Measurements from ENCODE around the gene ADIG.

Gene ADIG

DNA sequence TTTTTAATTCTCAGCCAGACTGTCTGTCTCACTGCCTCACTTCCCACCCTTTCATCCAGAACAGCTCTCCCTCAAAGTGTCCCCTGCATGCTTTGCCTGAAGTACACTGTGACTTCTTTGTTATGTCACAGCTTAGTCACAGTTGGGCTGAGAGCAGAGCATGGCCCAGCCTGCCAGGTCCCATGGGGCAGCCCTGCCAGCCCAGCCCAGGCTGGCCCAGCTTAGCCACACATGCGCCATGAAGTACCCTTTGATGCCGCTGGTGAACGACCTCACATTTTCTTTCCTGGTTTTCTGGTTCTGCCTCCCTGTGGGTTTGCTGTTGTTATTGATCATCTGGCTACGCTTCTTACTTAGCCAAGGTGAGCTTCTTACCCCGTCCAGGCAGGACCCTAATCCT, at the start of gene ADIG:
Gene ADIG, plus strand, starts transcription at position 185 of the 400 bp plus-strand sequence. Its CDS starts 54 bp downstream, at position 239.
- DNase-seq = no peak

DNA sequence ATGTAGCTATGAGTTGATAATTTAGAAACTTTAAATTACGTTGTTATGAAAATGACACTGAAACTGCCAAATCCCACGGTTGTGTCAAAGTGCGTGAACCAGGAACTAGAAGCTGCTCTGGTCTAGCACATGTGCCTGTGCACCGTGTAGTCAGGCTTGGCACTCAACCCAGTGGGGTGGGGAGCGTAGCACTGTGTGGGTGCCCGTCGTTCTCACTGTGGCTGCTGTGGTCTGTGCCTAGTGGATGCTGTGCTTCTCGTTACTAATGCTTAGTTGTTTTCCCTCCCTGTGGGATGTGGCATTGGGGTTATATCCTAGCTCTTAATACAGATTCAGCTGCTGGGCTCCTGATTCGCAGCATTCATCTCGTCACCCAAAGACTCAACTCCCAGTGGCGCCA, 46.2 kb upstream of the ADIG start:
- no peak for DNase-seq

DNA sequence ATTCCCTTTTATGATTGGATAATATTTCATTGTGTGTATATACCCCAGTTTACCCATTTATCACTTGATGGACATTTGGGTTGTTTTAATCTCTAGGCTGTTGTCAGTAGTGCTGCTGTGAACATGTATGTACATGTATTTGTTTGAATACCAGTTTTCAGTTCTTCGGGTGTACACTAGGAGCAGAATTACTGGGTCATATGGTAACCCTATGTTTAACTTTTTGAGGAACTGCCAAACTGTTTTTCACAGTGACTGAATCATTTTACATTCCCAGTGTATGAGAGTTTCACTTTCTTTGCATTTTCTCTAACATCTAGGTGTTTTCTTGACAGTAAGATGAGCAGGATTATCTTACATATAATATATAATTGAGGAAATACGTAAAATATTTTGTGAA, 44.7 kb upstream of the ADIG start:
- DNase-seq = no peak

DNA sequence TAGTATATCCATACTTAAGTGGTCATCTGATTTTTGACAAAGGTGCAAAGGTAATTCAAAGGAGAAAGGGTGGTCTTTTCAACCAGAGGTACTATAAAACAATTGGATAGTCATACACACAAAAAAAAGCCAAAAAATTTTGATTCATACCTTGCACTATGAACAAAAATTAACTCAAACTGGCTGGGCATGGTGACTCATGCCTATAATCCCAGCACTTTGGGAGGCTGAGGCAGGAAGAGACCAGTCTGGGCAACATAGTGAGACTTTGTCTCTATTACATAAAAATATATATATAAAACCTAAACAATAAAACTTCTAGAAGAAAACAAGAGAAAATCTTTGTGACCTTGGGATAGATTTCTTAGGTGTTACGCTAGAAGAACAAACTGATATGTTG, 43.8 kb upstream of the ADIG start:
- DNase-seq = no peak

DNA sequence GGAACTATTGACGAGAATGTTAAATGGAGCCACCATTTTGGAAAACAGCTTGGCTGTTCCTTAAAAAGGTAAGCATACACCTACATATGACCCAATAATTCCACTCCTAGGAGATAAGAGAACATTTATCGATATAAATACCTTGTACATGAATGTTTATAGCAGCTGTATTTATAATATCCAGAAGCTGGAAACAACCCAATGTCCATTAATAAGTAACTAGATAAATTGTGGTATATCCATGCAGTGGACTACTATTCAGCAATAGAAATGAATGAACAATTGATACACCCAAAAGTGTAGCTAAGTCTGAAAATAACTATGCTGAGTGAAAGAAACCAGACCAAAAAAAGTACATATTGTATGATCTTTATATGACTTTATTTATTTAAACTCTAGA, 42.2 kb upstream of the ADIG start:
- DNase-seq = no peak

DNA sequence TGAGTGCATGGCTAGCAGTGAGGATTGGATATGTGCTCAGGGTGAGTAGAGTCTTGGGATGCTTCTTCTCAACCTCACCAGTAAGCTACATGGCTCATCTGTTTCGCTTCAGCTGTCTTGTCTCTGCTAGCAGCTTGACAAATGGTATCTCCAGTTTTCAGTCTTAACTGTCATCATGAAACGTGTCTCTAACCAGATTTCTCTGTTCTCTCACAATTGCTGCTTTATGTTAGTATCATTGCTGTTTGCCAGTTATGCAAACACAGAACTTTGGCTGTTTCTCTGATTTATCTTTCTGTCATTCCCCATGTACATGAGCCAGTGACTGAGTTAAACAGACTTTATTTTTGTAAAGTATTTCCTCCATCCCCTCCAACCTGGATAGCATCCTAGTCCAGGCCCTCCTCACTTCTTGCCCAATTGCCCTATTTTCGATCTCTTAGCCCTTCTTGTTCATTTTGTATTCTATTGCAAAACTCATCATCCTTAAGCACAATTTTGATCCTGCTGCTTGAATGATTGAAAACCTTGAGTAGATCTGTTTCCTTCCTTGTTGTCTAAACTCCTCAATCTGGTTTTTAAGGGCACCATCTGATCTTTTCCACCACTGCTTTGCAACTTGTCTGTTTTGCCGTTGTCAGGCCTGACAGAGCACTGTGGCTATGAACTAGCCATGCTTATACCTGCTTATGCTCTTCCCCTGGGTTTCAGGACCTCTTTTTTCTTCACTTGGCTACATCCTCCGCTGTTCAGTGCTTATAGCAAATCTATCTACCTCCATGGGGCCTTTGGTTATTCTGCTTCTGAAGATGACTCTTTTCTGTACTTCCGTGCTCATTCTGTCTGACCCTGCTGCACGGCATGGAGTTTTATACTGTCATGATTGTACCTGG, 37.7 kb upstream of the ADIG start:
- no peak for DNase-seq

DNA sequence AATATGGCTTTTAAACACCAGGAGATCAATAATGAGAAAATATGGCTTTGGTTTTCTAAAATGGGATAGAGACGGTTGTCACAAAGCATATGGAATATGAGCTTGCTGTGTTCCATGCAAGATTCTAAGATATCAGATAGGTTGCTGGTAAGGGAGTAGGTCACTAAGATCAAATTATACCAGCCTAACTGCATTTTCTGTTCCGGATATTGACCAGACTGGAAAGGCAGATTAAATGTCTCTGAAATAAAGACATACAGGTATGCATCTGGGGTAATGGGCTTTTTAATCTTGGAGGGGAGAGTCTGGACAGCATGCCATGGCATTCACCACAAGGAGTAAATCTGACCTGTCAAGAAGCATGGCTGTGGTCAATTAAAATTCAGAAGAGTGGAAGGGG, 35.2 kb upstream of the ADIG start:
- DNase-seq = no peak

DNA sequence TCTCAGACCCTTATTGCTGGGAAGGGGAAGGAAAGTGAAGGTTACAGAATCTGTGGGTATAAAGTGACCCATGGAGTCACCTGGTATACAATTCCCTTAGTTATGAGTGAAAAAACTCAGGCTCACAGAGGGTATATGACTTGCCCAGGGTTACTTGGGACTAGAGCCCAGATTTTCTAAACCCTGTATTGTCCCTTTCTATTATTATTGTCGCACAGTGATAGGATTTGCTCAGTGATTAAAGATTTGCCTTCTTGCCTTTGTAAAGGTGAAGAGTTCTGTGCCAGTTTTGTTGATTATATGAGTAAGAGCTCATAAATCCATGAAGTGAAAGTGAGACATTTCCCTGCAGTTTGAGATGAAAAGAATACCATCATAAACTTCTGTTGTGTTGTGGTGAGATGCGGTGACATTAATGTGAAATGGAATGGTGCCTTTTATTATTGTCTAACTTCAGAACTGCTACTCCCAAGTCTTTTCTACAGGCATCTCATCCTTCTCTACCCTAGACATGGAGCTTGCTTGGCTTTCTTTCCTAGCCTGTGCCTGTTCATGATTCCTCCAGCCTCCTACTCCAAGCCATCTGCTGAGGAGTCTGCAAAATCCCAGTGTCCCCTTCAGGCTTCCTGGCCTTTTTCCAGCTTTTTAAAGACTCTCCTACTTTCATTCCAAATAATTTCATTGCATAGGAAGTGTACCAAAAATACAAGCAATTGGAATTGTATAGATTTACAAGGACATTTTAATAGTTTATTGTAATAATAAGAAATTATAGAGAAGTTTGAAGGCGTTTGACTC, 33.5 kb upstream of the ADIG start:
- no peak for DNase-seq

DNA sequence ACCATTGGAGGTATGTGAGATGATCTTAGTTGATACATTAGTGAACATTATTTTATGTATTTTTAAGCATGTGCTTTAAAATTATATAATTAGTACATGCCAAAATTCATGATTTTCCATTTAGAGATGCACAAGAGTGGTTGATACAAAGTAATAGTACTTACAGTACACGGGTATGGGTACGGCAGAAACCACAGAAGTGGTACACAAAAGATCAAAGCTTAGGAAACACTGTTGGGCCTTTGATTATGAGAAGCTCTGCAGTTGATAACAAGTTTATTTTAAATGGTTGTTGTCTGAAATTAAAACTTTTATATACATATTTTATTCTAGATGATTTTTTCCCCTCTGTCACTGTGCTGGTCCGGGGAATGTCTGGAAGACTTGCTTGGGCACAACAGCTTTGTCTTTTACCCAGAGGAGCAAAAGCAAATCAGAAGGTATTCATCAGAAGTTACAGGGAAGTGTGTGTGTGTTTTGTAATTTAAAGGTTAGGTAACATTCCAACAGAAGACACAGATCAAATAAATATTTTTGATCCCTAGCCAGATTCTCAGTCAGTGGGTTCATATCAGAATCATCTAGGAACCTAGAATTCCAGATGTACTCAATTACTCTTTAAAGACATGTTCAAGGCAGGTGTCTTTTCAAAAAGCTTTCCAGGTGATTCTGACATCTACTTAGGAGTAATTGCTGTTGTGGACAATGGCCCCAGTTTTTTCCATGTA, 32.5 kb upstream of the ADIG start:
- no peak for DNase-seq

DNA sequence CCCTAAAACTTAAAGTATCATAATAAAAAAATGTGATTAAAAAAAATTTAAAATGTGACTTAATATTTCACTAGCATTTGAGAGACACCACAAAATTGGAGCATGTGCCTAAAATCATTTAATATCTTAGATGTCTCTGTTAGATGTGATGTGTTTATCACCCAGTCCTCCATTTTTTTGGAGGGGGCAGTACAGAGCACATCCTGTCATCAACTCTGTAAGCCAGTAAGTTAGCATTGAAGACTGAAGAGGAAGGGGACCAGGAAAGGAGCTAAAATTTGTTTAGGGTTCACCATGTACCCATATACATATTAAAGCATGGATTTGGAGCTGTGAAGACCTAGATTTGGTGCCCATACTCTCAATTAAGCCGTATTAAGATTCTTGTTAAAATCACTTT, 30.7 kb upstream of the ADIG start:
- no peak for DNase-seq

DNA sequence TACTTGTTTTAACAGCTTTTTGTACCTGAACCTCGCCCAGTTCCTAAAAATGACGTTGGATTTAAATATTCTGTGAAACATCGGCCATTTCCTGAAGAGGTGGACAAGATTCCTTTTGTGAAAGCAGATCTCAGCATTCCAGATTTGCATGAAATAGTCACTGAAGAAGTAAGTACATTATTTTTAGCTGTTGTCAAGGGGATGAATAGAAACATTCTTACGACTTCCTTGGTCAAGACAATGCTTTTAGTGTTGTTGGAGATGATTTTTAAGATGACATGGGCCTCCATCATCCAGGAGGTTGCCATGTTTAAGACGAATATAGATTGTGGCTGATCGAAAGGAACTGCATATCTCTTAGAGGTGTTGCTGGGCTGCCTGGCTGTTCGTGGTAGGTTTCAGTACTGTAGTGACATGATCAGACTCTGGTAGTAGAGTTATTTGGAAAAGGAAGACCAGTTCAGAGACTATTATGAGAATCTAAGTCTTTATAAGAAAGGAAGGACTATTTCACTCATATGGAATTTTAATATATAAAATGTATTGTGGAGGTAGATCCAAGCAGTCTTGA, 29.9 kb upstream of the ADIG start:
- no peak for DNase-seq

DNA sequence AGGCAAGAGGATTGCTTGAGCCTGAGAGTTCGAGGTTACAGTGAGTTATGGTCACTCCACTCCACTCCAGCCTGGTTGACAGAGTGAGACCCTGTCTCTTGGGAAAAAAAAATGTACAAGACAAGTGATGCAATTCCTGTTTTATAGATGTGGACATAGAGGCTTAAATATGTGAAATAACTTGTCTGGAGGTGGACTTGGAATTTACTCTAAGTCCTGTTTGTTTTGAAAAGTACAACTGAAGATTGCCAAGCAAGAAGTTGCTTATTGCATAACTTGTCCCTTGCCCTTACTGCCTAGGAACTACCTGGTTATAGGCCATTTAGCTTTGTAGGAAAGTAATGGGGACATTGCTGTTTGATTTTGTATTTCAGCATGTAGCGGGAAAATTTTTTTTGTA, 26.0 kb upstream of the ADIG start:
- no peak for DNase-seq

DNA sequence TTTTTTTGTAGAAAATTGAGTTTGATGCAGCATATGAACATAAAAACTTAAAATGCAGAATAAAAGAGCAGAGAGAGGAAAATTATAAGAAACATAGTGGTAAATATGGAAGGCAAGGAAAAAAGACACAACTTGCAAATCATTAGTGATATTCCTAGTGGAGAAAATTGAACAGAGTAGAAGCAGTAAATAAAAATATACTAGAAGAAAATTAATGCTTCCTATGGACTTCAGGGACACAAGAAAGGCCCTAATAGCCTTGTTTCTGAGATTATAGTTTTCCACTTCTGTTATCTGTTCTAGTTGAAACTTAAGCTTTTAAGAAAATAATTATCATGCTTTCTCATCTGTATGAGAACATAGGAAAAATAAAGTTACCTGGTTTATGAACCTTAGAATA, 25.6 kb upstream of the ADIG start:
- DNase-seq = no peak

DNA sequence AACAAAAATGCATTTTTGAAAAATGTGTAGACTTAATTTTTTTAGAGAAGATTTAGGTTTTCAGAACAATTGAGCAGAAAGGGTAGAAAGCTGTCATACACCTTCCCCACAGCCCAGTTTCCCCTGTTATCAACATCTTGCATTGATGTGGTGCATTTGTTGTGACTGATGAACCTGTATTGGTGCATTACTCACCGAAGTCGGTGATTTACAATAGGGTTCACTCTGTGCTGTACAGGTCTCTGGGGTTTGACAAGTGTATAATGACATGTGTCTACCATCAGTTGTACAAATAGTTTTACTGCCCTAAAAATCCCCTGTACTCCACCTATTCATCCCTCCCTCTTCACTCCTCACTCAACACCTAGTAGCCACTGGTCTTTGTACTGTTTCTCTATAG, 23.8 kb upstream of the ADIG start:
- DNase-seq = no peak

DNA sequence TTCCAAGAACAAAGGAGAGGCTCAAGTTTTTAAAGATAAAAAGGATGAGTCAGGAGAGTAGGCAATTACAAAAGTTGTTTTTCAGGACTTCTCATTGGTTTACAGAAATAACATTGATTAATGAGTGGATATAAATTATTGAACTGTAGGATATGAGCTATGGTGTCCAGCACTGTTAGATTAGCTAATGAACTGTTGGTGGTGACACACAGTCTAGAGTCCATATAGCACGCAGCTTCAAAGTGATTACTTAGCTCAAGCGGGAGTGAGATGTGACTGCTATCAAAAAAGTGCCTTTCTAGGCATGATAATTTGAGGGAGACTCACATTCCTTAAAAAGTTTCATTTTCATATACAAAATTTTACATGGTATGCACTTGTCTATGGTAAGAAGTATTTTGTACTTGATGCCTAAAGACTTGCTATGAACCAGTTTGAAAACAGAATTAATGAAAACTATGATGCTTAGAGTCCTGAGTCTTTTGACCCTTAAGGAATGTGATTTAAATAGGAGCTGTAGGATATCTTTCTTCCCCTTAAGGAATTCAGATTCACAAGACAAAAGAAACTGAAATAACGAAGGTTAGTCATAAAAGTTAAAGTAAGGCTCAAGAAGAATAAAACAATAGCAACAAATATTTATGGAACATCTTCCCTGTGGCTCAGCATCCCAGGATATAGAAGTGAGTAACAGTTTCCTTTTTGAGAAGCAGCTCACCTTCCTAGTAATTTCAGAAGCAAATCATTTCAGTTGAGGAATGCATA, 22.2 kb upstream of the ADIG start:
- no peak for DNase-seq

DNA sequence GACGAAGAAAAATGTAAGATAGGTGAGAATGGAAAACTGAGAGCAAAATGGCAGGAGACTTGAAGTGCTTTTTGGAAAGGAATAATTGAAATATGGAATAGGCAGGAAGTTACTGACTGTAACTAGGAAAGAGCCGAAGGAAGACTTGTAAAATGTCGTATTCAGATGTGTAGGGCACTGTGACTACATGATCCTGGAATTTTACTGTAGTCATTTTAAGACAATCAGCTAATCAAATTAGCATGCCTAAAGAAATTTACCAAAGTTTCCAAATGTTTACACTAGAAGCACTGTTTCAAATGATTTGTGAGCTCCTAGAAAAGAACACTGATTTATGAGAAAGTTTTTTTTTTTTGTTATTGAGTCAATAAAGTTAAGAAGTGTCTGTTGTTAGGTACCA, 21.2 kb upstream of the ADIG start:
- DNase-seq = no peak

DNA sequence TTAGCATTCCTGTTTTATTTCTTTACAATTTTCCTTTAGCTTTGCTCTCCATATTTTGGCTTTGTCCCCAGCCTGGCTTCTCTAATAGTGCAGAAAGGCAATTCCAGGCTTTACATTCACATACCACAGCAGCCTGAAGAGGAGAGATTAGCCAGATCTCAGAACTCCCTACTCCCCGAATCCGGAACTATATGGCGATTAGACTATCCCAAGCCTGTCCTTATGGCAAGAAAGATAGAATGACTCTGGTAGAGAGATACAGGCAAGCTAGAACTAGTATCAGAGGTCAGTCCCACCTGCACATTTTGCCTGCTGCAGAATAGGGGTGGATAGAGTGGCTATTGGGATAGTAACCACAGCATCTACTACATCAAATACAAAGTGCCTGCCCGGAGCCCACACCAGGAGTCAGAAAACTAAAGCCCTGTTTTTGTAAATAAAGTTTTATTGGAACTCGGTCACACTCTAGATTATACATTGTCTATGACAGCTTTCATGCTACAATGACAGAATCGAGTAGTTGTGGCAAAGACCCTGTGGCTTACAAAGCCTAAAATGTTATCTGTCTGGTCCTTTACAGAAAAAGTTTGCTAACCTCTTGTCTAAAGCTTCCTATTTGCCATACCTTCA, 17.1 kb upstream of the ADIG start:
- DNase-seq = no peak

DNA sequence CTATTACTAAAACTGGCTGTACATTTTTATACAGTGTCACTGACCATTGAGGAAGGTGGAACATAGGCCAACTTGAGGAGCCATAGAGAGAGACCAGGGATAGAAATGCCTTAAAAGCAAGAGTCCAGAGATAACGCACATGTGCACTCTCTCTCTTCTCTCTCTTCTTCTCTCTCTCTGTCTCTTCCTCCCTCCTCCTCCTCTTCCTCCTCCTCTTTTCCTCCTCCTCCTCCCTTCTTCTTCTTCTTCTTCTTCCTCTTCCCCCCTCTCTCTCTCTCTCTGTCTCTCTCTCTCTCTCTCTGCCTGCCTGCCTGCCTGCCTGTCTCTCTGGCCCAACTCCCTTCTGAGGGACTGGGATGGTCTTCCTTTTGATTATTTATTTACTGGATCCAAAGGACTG, 16.3 kb upstream of the ADIG start:
- no peak for DNase-seq

DNA sequence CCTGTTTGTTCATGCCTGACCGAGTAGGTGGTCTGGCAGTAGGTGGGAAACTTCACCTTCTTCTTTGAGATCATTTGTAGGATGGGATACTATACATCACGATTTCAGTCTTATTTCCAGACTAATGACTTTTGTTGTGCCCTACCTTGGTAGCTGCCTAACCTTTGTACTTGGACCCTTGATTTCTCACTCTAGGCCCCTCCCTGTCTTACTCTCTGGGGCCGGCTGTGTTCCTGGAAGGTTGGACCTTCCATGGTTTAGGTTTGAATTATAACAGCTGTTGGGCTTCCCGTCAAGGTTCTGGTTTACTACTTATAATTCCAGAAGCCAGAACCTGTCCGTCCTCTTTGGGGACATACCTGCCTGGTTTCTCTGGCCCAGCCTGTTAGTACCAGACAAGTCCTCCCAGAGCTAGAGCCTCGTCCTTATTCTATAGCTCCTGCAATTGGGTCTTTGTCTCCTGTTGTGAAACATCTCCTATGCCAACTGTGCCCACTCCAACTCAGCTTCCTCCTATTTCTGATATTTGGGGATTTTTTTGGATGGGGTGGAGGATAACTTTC, 14.9 kb upstream of the ADIG start:
- no peak for DNase-seq

DNA sequence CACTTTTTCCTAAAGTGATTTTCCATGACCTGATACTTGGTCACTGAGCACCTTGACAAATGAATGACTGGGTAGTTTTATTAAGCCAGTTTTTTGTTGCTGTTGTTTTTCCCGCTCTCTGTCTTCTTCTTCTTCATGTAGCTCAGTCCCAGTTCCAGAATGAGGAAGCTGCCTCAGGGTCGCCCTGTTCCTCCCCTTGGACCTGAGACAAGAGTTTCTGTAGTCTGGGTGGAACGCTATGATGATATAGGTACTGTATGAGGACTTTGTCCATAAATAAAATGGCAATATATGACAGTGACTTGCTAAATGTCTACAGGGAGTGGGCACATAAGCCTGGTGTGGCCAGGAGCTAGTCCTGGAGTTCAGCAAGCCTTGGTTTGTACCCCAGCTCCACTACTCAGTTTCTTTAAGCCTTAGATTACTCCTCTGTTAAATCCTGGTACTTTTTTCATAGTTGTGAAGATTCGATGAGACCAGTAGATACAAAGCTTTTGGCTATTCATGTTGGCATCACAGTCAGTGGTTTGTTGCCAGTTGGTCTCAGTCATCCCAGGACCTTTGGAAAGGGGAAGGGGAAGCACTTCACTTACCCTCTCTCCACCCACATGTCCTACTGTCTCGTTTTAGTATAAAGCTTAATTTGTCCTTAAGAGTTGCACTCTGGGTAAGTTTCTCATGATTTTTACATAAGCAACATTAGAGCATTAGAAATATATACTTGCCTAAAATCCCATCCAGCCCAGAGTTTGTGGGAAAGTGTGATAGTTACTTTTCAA, 11.1 kb upstream of the ADIG start:
- no peak for DNase-seq

DNA sequence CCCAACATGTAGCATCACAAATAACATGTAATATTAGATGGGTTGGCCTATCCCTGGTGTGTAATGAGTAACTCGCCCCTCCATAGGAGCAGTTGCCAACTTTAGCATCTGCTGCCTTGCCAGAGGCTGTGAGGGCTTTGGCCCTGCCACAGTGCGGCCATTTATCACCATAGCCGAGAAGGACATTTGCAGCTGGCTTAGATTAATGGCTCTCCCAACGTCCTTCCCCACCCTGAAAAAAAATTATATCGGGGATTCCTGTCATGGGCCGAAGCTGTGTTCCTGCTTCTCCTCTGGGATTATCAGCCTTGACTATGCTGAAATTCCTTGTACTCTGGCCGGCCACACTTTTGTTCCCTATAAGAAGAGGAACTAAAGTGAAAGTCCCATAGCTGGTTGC, 7.6 kb upstream of the ADIG start:
- no peak for DNase-seq

Measured in CD4-positive, alpha-beta T cell treated with Interferon gamma for 1 hour (primary cell).